Measurements from ENCODE around the gene MRPS27. TPM values are rescaled to one million over a fixed set of nuclear protein-coding genes. Genes with fewer than 3 reads are reported as not detected.
A peak's percentile ranks its signal among the peaks of the same experiment; 100 is the strongest.

MRPS27 gene
- total RNA-seq, 2 donors from 2014 or later = 87.4 to 116 TPM

- H3K36me3 Mint-ChIP-seq = peaks cover 15 to 26% of the 10 kb centered on the region in 2 donors
- H3K9me3 Mint-ChIP-seq = no peaks in the 10 kb centered on the region
- DNase-seq (ENCODE audit: low spot score in 2 of 2) = no peak
- H3K27ac Mint-ChIP-seq = no peak overlapping the region
- no peak for ATAC-seq
Measured at GRCh38 chr5:72235725-72236124, 84.3 kb downstream of the MRPS27 start.

- Mint-ChIP-seq H3K27ac (peak overlapping the region in 1 of 2 donors; percentile 18), H3K9me3 (no peaks in the 10 kb centered on the region), H3K36me3 (peaks cover 22 to 32% of the 10 kb centered on the region in 2 donors)
- DNase-seq (ENCODE audit: low spot score in 2 of 2) = no peak
- ATAC-seq = peak in 1 of 2 donors; percentile 43
Measured at GRCh38 chr5:72234868-72235267, 85.2 kb downstream of the MRPS27 start.

- peak in 1 of 2 donors; percentile 8 for DNase-seq (ENCODE audit: low spot score in 2 of 2)
- Mint-ChIP-seq H3K36me3 (peaks cover 22 to 32% of the 10 kb centered on the region in 2 donors), H3K27ac (no peak overlapping the region), H3K9me3 (no peaks in the 10 kb centered on the region)
- peak; percentile 93 to 94 for ATAC-seq
Measured at GRCh38 chr5:72234265-72234700, 85.8 kb downstream of the MRPS27 start.

- DNase-seq (ENCODE audit: low spot score in 2 of 2) (no peak), ATAC-seq (peak in 1 of 2 donors; percentile 6)
- no peaks in the 10 kb centered on the region for H3K9me3 Mint-ChIP-seq
- no peak overlapping the region for H3K27ac Mint-ChIP-seq
- H3K36me3 Mint-ChIP-seq = peaks cover 22 to 32% of the 10 kb centered on the region in 2 donors
Measured at GRCh38 chr5:72233835-72234234, 86.2 kb downstream of the MRPS27 start.

GRCh38 chr5:72232838-72233237, 87.2 kb downstream of the MRPS27 start:
- Mint-ChIP-seq H3K9me3 (no peaks in the 10 kb centered on the region), H3K36me3 (peaks cover 22 to 34% of the 10 kb centered on the region in 2 donors), H3K27ac (no peak overlapping the region)
- ATAC-seq = no peak
- DNase-seq (ENCODE audit: low spot score in 2 of 2) = no peak

GRCh38 chr5:72231991-72232703, 87.9 kb downstream of the MRPS27 start:
- peaks cover 22 to 41% of the 10 kb centered on the region in 2 donors for H3K36me3 Mint-ChIP-seq

GRCh38 chr5:72228960-72229359, 91.1 kb downstream of the MRPS27 start:
- H3K9me3 Mint-ChIP-seq = no peaks in the 10 kb centered on the region
- no peak overlapping the region for H3K27ac Mint-ChIP-seq
- peaks cover 26 to 47% of the 10 kb centered on the region in 2 donors for H3K36me3 Mint-ChIP-seq
- ATAC-seq (no peak), DNase-seq (ENCODE audit: low spot score in 2 of 2) (no peak)

More at GRCh38 chr5:72231991-72232703, 87.9 kb downstream of the MRPS27 start:
- H3K9me3 Mint-ChIP-seq = no peaks in the 10 kb centered on the region
- no peak overlapping the region for H3K27ac Mint-ChIP-seq
- DNase-seq (ENCODE audit: low spot score in 2 of 2) (no peak), ATAC-seq (no peak)

- no peaks in the 10 kb centered on the region for H3K9me3 Mint-ChIP-seq
- H3K36me3 Mint-ChIP-seq = peaks cover 31 to 46% of the 10 kb centered on the region in 2 donors
- H3K27ac Mint-ChIP-seq = no peak overlapping the region
- ATAC-seq (no peak), DNase-seq (ENCODE audit: low spot score in 2 of 2) (no peak)
Measured at GRCh38 chr5:72226950-72227349, 93.1 kb downstream of the MRPS27 start.

GRCh38 chr5:72225741-72226140, 94.3 kb downstream of the MRPS27 start:
- ATAC-seq = no peak
- DNase-seq (ENCODE audit: low spot score in 2 of 2) = no peak
- H3K27ac Mint-ChIP-seq = no peak overlapping the region
- no peaks in the 10 kb centered on the region for H3K9me3 Mint-ChIP-seq
- peaks cover 31 to 44% of the 10 kb centered on the region in 2 donors for H3K36me3 Mint-ChIP-seq

- H3K27ac Mint-ChIP-seq = peak overlapping the region in 1 of 2 donors; percentile 6
- H3K36me3 Mint-ChIP-seq = peaks cover 25 to 39% of the 10 kb centered on the region in 2 donors
- no peaks in the 10 kb centered on the region for H3K9me3 Mint-ChIP-seq
- no peak for DNase-seq (ENCODE audit: low spot score in 2 of 2)
- ATAC-seq = no peak
Measured at GRCh38 chr5:72224946-72225463, 95.0 kb downstream of the MRPS27 start.

- Mint-ChIP-seq H3K36me3 (peaks cover 30 to 49% of the 10 kb centered on the region in 2 donors), H3K27ac (no peak overlapping the region), H3K9me3 (no peaks in the 10 kb centered on the region)
- ATAC-seq = no peak
- DNase-seq (ENCODE audit: low spot score in 2 of 2) = no peak
Measured at GRCh38 chr5:72223371-72223770, 96.7 kb downstream of the MRPS27 start.

- DNase-seq (ENCODE audit: low spot score in 2 of 2) = no peak
- no peak overlapping the region for H3K27ac Mint-ChIP-seq
- H3K36me3 Mint-ChIP-seq = peaks cover 37 to 50% of the 10 kb centered on the region in 2 donors
- no peak for ATAC-seq
- H3K9me3 Mint-ChIP-seq = no peaks in the 10 kb centered on the region
Measured at GRCh38 chr5:72222521-72222920, 97.5 kb downstream of the MRPS27 start.

- Mint-ChIP-seq H3K36me3 (peaks cover 36 to 40% of the 10 kb centered on the region in 2 donors), H3K9me3 (no peaks in the 10 kb centered on the region), H3K27ac (no peak overlapping the region)
- ATAC-seq (no peak), DNase-seq (ENCODE audit: low spot score in 2 of 2) (no peak)
Measured at GRCh38 chr5:72221541-72221940, 98.5 kb downstream of the MRPS27 start.

GRCh38 chr5:72221099-72221498, 98.9 kb downstream of the MRPS27 start:
- H3K27ac Mint-ChIP-seq = no peak overlapping the region
- ATAC-seq (no peak), DNase-seq (ENCODE audit: low spot score in 2 of 2) (no peak)
- H3K9me3 Mint-ChIP-seq = no peaks in the 10 kb centered on the region
- H3K36me3 Mint-ChIP-seq = peaks cover 36 to 37% of the 10 kb centered on the region in 2 donors

GRCh38 chr5:72216756-72217155, 103.3 kb downstream of the MRPS27 start:
- ATAC-seq (no peak), DNase-seq (ENCODE audit: low spot score in 2 of 2) (no peak)
- H3K9me3 Mint-ChIP-seq = no peaks in the 10 kb centered on the region
- H3K27ac Mint-ChIP-seq = no peak overlapping the region
- H3K36me3 Mint-ChIP-seq = peaks cover 21 to 25% of the 10 kb centered on the region in 2 donors

GRCh38 chr5:72214168-72214567, 105.9 kb downstream of the MRPS27 start:
- DNase-seq (ENCODE audit: low spot score in 2 of 2) = no peak
- H3K9me3 Mint-ChIP-seq = no peaks in the 10 kb centered on the region
- no peak overlapping the region for H3K27ac Mint-ChIP-seq
- H3K36me3 Mint-ChIP-seq = peaks cover 13 to 17% of the 10 kb centered on the region in 2 donors
- no peak for ATAC-seq

- ATAC-seq (peak in 1 of 2 donors; percentile 57), DNase-seq (ENCODE audit: low spot score in 2 of 2) (no peak)
- H3K36me3 Mint-ChIP-seq = peaks cover 11 to 13% of the 10 kb centered on the region in 2 donors
- H3K9me3 Mint-ChIP-seq = no peaks in the 10 kb centered on the region
- peak overlapping the region in 1 of 2 donors; percentile 37 for H3K27ac Mint-ChIP-seq
Measured at GRCh38 chr5:72213482-72213881, 106.6 kb downstream of the MRPS27 start.

GRCh38 chr5:72212171-72212570, 107.9 kb downstream of the MRPS27 start:
- ATAC-seq = no peak
- no peak for DNase-seq (ENCODE audit: low spot score in 2 of 2)
- Mint-ChIP-seq H3K27ac (no peak overlapping the region), H3K9me3 (no peaks in the 10 kb centered on the region), H3K36me3 (peaks cover 2 to 6% of the 10 kb centered on the region in 2 donors)

All from activated naive CD4-positive, alpha-beta T cell treated with anti-CD3 and anti-CD28 coated beads, Interleukin-2, amount 50 U/mL, for 72 hours (primary cell).